ENCODE measurements around the gene SIMC1.

The SIMC1 gene

GRCh38 chr5:176371621-176372539 is 133.7 kb downstream of the SIMC1 start:
- Histone ChIP-seq H3K9ac (ENCODE audit: low read depth, low read length) (no peak overlapping the region), H3K4me1 (ENCODE audit: control insufficient read depth, insufficient read depth, low read length) (no peaks in the 10 kb centered on the region), H3K4me3 (ENCODE audit: low read length) (no peak overlapping the region), H3K36me3 (ENCODE audit: insufficient read depth, low read length) (peaks cover 42% of the 10 kb centered on the region), H3K9me3 (replicated peaks; ENCODE audit: low read length) (no peaks in the 10 kb centered on the region), H3K27me3 (ENCODE audit: control insufficient read depth, insufficient read depth, low read length) (no peaks in the 10 kb centered on the region), H3K4me2 (ENCODE audit: low read length) (no peak overlapping the region)

GRCh38 chr5:176373100-176373818 is 135.0 kb downstream of the SIMC1 start:
- no peak overlapping the region for H3K4me2 ChIP-seq (ENCODE audit: low read length)
- H3K9me3 ChIP-seq (replicated peaks; ENCODE audit: low read length): no peaks in the 10 kb centered on the region
- H3K9ac ChIP-seq (ENCODE audit: low read depth, low read length): no peak overlapping the region
- H3K27me3 ChIP-seq (ENCODE audit: control insufficient read depth, insufficient read depth, low read length): no peaks in the 10 kb centered on the region
- H3K36me3 ChIP-seq (ENCODE audit: insufficient read depth, low read length): peaks cover 35% of the 10 kb centered on the region
- H3K4me3 ChIP-seq (ENCODE audit: low read length): no peak overlapping the region
- no peaks in the 10 kb centered on the region for H3K4me1 ChIP-seq (ENCODE audit: control insufficient read depth, insufficient read depth, low read length)

DNA sequence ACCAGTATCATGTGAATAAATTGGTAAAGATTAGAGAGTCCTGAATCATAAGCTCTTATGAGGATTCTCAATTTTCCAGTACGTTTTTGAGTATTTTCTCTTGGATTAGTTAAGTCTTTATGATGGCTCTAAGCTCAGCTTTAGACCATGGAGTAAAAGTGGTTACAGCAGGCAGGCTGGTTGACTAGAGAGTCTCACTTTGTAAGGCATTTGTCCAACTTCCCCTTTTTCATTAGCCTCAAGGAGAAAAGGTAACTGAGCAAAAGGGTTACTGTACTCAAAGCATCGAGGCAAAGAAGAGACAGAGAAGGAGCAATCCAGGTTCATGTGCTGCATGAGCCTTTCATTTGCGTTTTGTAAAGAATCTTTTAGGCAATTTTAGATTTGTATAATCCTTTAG is 141.7 kb downstream of the SIMC1 start:
- H3K4me1 ChIP-seq (ENCODE audit: control insufficient read depth, insufficient read depth, low read length): no peaks in the 10 kb centered on the region

GRCh38 chr5:176381423-176381822 is 143.2 kb downstream of the SIMC1 start:
- Histone ChIP-seq H3K9ac (ENCODE audit: low read depth, low read length) (no peak overlapping the region), H3K36me3 (ENCODE audit: insufficient read depth, low read length) (peaks cover 54% of the 10 kb centered on the region), H3K4me3 (ENCODE audit: low read length) (no peak overlapping the region), H3K4me1 (ENCODE audit: control insufficient read depth, insufficient read depth, low read length) (peaks cover 4% of the 10 kb centered on the region), H3K4me2 (ENCODE audit: low read length) (no peak overlapping the region), H3K9me3 (replicated peaks; ENCODE audit: low read length) (no peaks in the 10 kb centered on the region), H3K27me3 (ENCODE audit: control insufficient read depth, insufficient read depth, low read length) (no peaks in the 10 kb centered on the region)

More for the DNA sequence above, 141.7 kb downstream of the SIMC1 start:
- Histone ChIP-seq H3K4me2 (ENCODE audit: low read length) (no peak overlapping the region), H3K36me3 (ENCODE audit: insufficient read depth, low read length) (peaks cover 40% of the 10 kb centered on the region), H3K27me3 (ENCODE audit: control insufficient read depth, insufficient read depth, low read length) (no peaks in the 10 kb centered on the region), H3K4me3 (ENCODE audit: low read length) (no peak overlapping the region), H3K9me3 (replicated peaks; ENCODE audit: low read length) (no peaks in the 10 kb centered on the region), H3K9ac (ENCODE audit: low read depth, low read length) (no peak overlapping the region)

DNA sequence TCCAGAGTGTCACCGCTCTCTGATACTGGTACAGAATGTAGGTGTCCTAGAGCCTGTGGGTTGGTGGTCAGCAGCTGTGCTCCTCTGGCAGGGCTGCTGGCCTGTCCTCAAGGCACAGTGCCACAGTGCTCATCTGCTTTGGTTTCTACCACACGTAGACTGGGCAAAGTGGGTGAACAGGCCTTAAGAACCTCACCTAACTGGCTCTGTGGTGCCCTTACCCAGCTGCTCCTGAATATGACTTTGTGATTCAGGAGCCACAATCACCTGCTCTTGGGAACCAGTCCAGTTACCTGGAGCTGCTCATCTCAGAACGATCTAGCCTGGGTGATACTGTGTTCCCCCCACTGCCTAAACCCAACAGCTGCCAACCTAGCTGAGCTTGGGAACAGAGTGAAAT is 143.8 kb downstream of the SIMC1 start:
- H3K4me2 ChIP-seq (ENCODE audit: low read length): no peak overlapping the region
- H3K9me3 ChIP-seq (replicated peaks; ENCODE audit: low read length): no peaks in the 10 kb centered on the region
- peaks cover 9% of the 10 kb centered on the region for H3K4me1 ChIP-seq (ENCODE audit: control insufficient read depth, insufficient read depth, low read length)
- peaks cover 58% of the 10 kb centered on the region for H3K36me3 ChIP-seq (ENCODE audit: insufficient read depth, low read length)
- H3K27me3 ChIP-seq (ENCODE audit: control insufficient read depth, insufficient read depth, low read length): no peaks in the 10 kb centered on the region
- no peak overlapping the region for H3K9ac ChIP-seq (ENCODE audit: low read depth, low read length)
- H3K4me3 ChIP-seq (ENCODE audit: low read length): no peak overlapping the region

DNA sequence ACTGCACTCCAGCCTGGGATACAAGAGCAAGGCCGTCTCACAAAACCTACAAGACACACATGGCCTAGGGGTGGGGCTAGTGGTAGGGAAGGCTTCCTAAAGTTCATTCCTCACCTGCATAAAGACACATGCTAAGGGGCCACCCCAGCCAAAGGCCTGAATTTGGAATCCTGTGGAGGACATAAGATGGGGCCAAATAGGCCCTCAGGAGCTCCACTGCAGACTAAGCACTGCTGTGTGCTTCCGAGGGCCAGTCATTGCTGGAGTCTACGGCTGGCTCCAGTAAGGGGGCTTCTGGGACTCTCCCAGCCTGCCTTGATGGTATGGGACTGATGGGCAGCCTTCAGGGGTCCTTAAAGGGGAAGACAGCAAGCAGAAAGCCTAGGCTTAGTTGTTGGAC is 144.5 kb downstream of the SIMC1 start:
- H3K36me3 ChIP-seq (ENCODE audit: insufficient read depth, low read length): peaks cover 58% of the 10 kb centered on the region
- H3K4me2 ChIP-seq (ENCODE audit: low read length): no peak overlapping the region
- peaks cover 15% of the 10 kb centered on the region for H3K4me1 ChIP-seq (ENCODE audit: control insufficient read depth, insufficient read depth, low read length)
- no peak overlapping the region for H3K4me3 ChIP-seq (ENCODE audit: low read length)
- no peaks in the 10 kb centered on the region for H3K9me3 ChIP-seq (replicated peaks; ENCODE audit: low read length)
- no peaks in the 10 kb centered on the region for H3K27me3 ChIP-seq (ENCODE audit: control insufficient read depth, insufficient read depth, low read length)
- H3K9ac ChIP-seq (ENCODE audit: low read depth, low read length): no peak overlapping the region

DNA sequence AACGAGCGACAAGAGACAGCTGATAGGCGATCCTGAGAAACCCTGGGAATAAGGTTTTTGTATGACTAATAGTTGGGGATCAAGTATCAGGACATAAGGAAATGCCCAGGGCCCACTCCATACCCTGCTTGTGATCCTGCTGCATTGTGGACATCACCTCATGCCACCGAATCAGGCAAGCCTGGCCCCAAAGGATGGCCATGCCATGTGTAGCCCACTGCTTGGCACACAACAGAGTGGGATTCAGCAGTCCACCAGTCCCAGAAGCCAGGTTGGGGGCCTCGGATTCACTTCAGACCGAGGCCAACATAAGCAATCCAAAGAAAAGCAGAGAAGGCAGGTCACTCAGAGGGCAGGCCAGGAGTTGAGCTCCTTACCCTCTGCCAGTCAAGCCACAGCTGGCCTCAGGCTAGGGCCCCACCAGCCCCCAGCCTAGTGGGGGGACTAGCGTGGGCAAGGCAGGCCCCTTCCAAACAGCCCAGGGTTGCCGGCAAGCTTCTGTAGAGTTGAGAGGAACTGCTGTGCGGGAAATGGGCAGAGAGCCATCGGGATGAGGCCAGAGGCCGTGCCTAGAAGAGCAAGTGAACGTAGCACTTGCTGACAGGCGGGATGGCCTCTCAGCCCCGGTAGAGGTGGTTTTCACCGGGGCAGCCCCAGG is 145.2 kb downstream of the SIMC1 start:
- H3K36me3 ChIP-seq (ENCODE audit: insufficient read depth, low read length): peaks cover 58% of the 10 kb centered on the region

GRCh38 chr5:176383961-176384360 is 145.7 kb downstream of the SIMC1 start:
- H3K4me1 ChIP-seq (ENCODE audit: control insufficient read depth, insufficient read depth, low read length): peaks cover 15% of the 10 kb centered on the region
- no peak overlapping the region for H3K9ac ChIP-seq (ENCODE audit: low read depth, low read length)
- no peaks in the 10 kb centered on the region for H3K27me3 ChIP-seq (ENCODE audit: control insufficient read depth, insufficient read depth, low read length)
- peaks cover 58% of the 10 kb centered on the region for H3K36me3 ChIP-seq (ENCODE audit: insufficient read depth, low read length)
- H3K4me2 ChIP-seq (ENCODE audit: low read length): no peak overlapping the region
- H3K4me3 ChIP-seq (ENCODE audit: low read length): no peak overlapping the region
- no peaks in the 10 kb centered on the region for H3K9me3 ChIP-seq (replicated peaks; ENCODE audit: low read length)

More for the DNA sequence above, 145.2 kb downstream of the SIMC1 start:
- peaks cover 15% of the 10 kb centered on the region for H3K4me1 ChIP-seq (ENCODE audit: control insufficient read depth, insufficient read depth, low read length)
- no peaks in the 10 kb centered on the region for H3K9me3 ChIP-seq (replicated peaks; ENCODE audit: low read length)
- no peaks in the 10 kb centered on the region for H3K27me3 ChIP-seq (ENCODE audit: control insufficient read depth, insufficient read depth, low read length)
- H3K4me3 ChIP-seq (ENCODE audit: low read length): no peak overlapping the region
- H3K4me2 ChIP-seq (ENCODE audit: low read length): no peak overlapping the region
- no peak overlapping the region for H3K9ac ChIP-seq (ENCODE audit: low read depth, low read length)

- Histone ChIP-seq H3K36me3 (ENCODE audit: insufficient read depth, low read length) (peaks cover 58% of the 10 kb centered on the region), H3K4me1 (ENCODE audit: control insufficient read depth, insufficient read depth, low read length) (peaks cover 17% of the 10 kb centered on the region), H3K9me3 (replicated peaks; ENCODE audit: low read length) (no peaks in the 10 kb centered on the region), H3K9ac (ENCODE audit: low read depth, low read length) (no peak overlapping the region), H3K4me2 (ENCODE audit: low read length) (no peak overlapping the region), H3K27me3 (ENCODE audit: control insufficient read depth, insufficient read depth, low read length) (no peaks in the 10 kb centered on the region), H3K4me3 (ENCODE audit: low read length) (no peak overlapping the region)
Measured at GRCh38 chr5:176384366-176384930, 146.2 kb downstream of the SIMC1 start.

- H3K27me3 ChIP-seq (ENCODE audit: control insufficient read depth, insufficient read depth, low read length): no peaks in the 10 kb centered on the region
- peaks cover 58% of the 10 kb centered on the region for H3K36me3 ChIP-seq (ENCODE audit: insufficient read depth, low read length)
- peaks cover 20% of the 10 kb centered on the region for H3K4me1 ChIP-seq (ENCODE audit: control insufficient read depth, insufficient read depth, low read length)
- no peak overlapping the region for H3K4me3 ChIP-seq (ENCODE audit: low read length)
- H3K4me2 ChIP-seq (ENCODE audit: low read length): no peak overlapping the region
- no peak overlapping the region for H3K9ac ChIP-seq (ENCODE audit: low read depth, low read length)
- no peaks in the 10 kb centered on the region for H3K9me3 ChIP-seq (replicated peaks; ENCODE audit: low read length)
Measured at GRCh38 chr5:176384991-176385390, 146.8 kb downstream of the SIMC1 start.

DNA sequence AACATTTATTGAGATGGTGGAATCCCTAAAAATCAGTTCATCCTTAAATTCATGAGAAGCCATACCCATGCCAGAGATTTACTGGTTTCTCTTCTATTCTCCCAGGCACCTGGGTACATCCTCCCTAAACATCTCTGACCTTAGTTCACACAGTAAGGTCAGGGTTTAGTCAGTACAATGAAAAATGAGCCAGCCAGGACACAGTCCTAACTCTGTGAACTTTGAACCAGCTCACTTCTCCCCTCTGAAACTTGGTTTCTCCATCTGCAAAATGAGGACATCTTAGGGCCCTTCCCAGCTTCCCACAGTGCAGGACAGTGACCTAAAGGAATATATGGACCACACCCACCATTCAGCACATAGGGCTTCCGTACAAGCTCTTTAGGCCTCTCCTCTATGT is 148.3 kb downstream of the SIMC1 start:
- H3K4me3 ChIP-seq (ENCODE audit: low read length): peak overlapping the region; percentile 93
- H3K27me3 ChIP-seq (ENCODE audit: control insufficient read depth, insufficient read depth, low read length): no peaks in the 10 kb centered on the region
- H3K36me3 ChIP-seq (ENCODE audit: insufficient read depth, low read length): peaks cover 61% of the 10 kb centered on the region
- peaks cover 20% of the 10 kb centered on the region for H3K4me1 ChIP-seq (ENCODE audit: control insufficient read depth, insufficient read depth, low read length)
- H3K9me3 ChIP-seq (replicated peaks; ENCODE audit: low read length): no peaks in the 10 kb centered on the region
- peak overlapping the region; percentile 96 for H3K4me2 ChIP-seq (ENCODE audit: low read length)
- H3K9ac ChIP-seq (ENCODE audit: low read depth, low read length): peak overlapping the region; percentile 96
